T47D (cell line): ENCODE measurements around the gene MAML3.

ENCODE experiments used
- DNase-seq, 2 experiments: peaks; one replicate each; pipeline versions ENCODE4 v3.0.0 to v3.0.0-alpha.2; 2011 to 2012; ENCODE audit warnings: low read depth in 1 of 2, low spot score in 1 of 2
- JUND ChIP-seq: IDR thresholded peaks from 2 replicates; pipeline ENCODE4 v1.6.1; 2012; ENCODE audit warnings: low read depth
- in situ Hi-C: cut with HindIII; loops from 2 replicates; pipeline ENCODE4 v1.10.0; 2016; ENCODE audit warnings: low sequenced_read_pairs, low pct_unique_long_range_greater_than_20kb

Gene MAML3

GRCh38 chr4:139726615-139727014, 427.4 kb downstream of the MAML3 start:
- TF ChIP-seq JUND, result no peak
- in situ Hi-C loops, result no loop called here
- DNase-seq, result no peak

GRCh38 chr4:139725236-139725635, 428.7 kb downstream of the MAML3 start:
- no peak for DNase-seq
- no peak for TF ChIP-seq JUND
- in situ Hi-C loops, result no loop called here

- no peak for TF ChIP-seq JUND
- no peak for DNase-seq
- in situ Hi-C loops, result no loop called here
These were observed 432.2 kb downstream of the MAML3 start for GRCh38 chr4:139721789-139722188.

- no peak for DNase-seq
- no peak for TF ChIP-seq JUND
- in situ Hi-C loops, result no loop called here
These were observed 433.2 kb downstream of the MAML3 start for GRCh38 chr4:139720806-139721205.

GRCh38 chr4:139719381-139720101, 434.4 kb downstream of the MAML3 start:
- no peak for DNase-seq
- TF ChIP-seq JUND, result no peak
- in situ Hi-C loops, result no loop called here

- in situ Hi-C loops, result no loop called here
- DNase-seq, result no peak
These were observed 435.2 kb downstream of the MAML3 start for GRCh38 chr4:139718833-139719232.

GRCh38 chr4:139718358-139718757, 435.6 kb downstream of the MAML3 start:
- DNase-seq, result no peak
- in situ Hi-C loops, result no loop called here
- no peak for TF ChIP-seq JUND

More at GRCh38 chr4:139718833-139719232, 435.2 kb downstream of the MAML3 start:
- no peak for TF ChIP-seq JUND

GRCh38 chr4:139715746-139716391, 438.1 kb downstream of the MAML3 start:
- TF ChIP-seq JUND, result no peak
- no peak for DNase-seq
- in situ Hi-C loops, result no loop called here

- in situ Hi-C loops, result no loop called here
- DNase-seq, result no peak
- no peak for TF ChIP-seq JUND
These were observed 441.1 kb downstream of the MAML3 start for GRCh38 chr4:139712882-139713281.

GRCh38 chr4:139711461-139711860, 442.5 kb downstream of the MAML3 start:
- in situ Hi-C loops, result no loop called here
- DNase-seq, result no peak
- no peak for TF ChIP-seq JUND

- in situ Hi-C loops, result no loop called here
- no peak for DNase-seq
- TF ChIP-seq JUND, result no peak
These were observed 443.9 kb downstream of the MAML3 start for GRCh38 chr4:139710073-139710472.

- in situ Hi-C loops, result no loop called here
- no peak for DNase-seq
- TF ChIP-seq JUND, result no peak
These were observed 444.3 kb downstream of the MAML3 start for GRCh38 chr4:139709660-139710059.

- in situ Hi-C loops, result no loop called here
- TF ChIP-seq JUND, result no peak
- peak in 1 of 2 experiments; percentile 19 for DNase-seq
These were observed 449.0 kb downstream of the MAML3 start for GRCh38 chr4:139704915-139705485.
